SK-N-MC (cell line): ENCODE results near the gene SCARF2.
"Not testable (repeated sequence)": the region's sequence is repeated elsewhere in the genome, so short reads cannot be mapped to it uniquely, and the experiment has no call there.

Experiments used
- EZH2 ChIP-seq: fragments of 200-600 bp; sonication (generic); IDR thresholded peaks from one replicate; pipeline ENCODE4 v1.6.1; 2017; ENCODE audit warnings: antibody characterized with exemption
- FOXP2 ChIP-seq: optimal IDR thresholded peaks from 2 replicates; pipeline ENCODE3; 2011; ENCODE audit warnings: mild to moderate bottlenecking, moderate library complexity; ENCODE audit not compliant: insufficient read depth; ENCODE audit errors: extremely low read length, control extremely low read depth
- POLR2AphosphoS5 ChIP-seq: IDR thresholded peaks from 2 replicates; pipeline ENCODE4 v1.6.1; 2012; ENCODE audit warnings: mild to moderate bottlenecking, low read depth, low read length, borderline replicate concordance

- TF ChIP-seq EZH2, POLR2AphosphoS5, FOXP2: not testable (repeated sequence)
These were observed 60.6 kb downstream of the SCARF2 start for GRCh38 chr22:20376983-20377382.
